Endometrium (tissue), 2 donors: Measurements from ENCODE around the gene TP53.
"Not testable (repeated sequence)": the region's sequence is repeated elsewhere in the genome, so short reads cannot be mapped to it uniquely, and the experiment has no call there.

Source experiments
- FAIRE-seq: peaks from 2 replicates; lab custom pipeline; 2012; peaks lifted over from hg19 to GRCh38; lab: Jason Lieb, UNC
- donor health status: control.
- donor health status: control.

The TP53 gene

DNA sequence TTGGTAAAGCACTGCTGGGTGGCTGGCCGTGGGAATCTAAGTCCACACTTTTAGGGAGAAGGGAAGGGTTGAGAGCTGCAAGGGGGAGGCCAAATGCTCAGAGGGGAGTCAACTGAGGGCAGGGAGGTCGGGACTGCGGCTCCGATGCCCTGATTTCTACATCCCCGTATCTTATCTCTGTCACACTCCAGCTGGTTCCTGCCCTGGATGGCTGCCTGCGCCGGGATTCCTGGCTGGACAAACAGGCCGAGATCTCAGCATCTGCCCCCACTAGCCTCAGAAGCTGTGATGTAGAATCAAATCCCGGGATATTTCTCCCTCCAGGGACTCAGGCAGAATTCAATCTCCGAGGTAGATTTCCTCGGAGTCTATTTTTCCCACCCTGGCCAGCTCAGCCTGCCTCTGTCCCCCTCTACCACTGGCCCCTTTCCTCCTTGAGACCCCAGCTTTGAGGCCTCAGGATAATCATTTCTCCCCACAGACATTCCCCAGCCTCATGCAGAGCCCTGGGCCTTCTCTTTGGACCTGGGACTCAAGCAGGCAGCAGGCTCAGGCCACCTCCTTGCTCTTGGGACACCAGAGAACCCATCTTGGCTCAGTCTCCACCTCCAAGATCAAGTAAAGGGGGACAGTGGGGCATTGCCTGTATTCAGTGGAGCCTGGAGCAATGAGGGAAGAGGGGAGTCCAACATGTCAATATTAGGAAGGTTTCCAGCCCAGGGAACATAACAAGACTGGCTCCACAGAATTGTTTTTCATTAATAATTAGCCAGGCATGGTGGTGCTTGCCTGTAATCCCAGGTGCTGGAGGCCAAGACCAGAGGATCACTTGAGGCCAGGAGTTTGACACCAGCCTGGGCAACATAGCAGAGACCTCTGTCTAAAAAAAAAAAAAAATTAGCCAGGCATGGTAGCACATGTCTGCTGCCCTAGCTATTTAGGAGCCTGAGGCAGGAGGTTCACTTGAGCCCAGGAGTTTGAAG lies 55.6 kb downstream of the TP53 start:
- FAIRE-seq = no peak

- no peak for FAIRE-seq
Observed at GRCh38 chr17:7629939-7630571, 57.2 kb downstream of the TP53 start, which contains the start of gene SHBG. Gene SHBG (plus strand): TSS chr17:7630135. CDS start chr17:7630173, 38 bp downstream.

GRCh38 chr17:7627250-7628121 lies 59.8 kb downstream of the TP53 start, which contains the start of gene SAT2:
Gene SAT2 (minus strand): TSS chr17:7627821. CDS start chr17:7627635, 186 bp downstream.
- peak; percentile 78 for FAIRE-seq

DNA sequence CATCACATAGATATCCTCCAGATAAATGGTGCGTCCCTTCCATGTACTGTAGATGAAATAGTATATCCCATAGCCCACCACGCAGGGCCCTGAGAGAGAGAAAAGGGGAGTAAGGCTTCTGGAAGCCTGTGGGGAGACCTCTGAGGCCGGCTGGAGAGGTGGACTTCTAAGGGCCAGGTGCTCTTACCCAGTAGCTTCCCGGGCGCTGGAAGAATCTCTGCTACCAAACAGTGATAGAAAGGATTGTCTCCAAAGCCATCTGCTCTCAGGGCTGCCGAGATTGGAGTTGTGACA lies 60.4 kb downstream of the TP53 start:
- no peak for FAIRE-seq

- no peak for FAIRE-seq
Observed at GRCh38 chr17:7626307-7626706, 61.0 kb downstream of the TP53 start.

DNA sequence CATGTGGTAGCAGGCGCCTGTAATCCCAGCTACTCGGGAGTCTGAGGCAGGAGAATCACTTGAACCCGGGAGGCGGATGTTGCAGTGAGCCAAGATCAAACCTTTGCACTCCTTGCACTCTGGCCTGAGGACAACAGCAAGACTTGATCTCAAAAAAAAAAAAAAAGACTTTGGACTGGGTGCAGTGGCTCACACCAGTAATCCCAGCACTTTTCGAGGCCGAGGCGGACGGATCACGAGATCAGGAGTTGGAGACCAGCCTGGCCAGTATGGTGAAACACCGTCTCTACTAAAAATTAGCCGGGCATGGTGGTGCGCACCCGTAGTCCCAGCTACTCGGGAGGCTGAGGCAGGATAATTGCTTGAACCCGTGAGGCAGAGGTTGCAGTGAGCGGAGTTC lies 61.5 kb downstream of the TP53 start:
- not testable (repeated sequence) for FAIRE-seq

DNA sequence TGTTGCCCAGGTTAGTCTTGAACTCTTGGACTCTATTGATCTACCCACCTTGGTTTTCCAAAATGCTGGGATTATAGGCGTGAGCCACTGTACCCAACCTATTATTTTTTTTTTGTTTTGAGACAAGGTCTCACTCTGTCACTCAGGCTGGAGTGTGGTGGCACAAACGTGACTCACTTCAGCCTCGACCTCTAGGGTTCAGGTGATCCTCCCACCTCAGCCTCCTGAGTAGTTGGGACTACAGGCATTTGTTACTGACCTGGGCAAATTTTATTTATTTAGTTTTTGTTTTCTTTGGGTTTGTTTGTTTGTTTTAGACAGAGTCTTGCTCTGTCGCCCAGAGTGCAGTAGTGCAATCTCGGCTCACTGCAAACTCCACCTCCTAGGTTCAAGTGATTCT lies 63.6 kb downstream of the TP53 start:
- FAIRE-seq = no peak

GRCh38 chr17:7620835-7621234 lies 66.5 kb downstream of the TP53 start:
- FAIRE-seq = no peak

DNA sequence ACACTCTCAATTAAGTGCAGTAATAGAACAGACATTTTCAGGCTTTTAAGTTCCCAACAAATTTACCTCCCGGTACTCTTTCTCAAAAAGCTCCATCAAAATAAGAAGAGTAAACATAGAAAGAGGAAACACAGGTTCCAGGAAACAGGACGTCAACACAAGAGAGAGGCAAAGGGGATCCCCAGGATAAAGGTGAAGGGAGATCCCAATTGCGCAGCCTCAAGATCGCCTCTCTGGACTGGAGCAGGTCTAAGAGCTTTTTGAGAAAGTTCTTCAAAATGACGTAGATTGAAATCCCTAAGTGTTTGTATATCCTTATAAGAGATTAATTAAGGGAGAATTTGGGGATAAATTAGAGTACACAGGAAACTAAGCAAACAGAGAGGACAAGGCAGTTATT lies 68.7 kb downstream of the TP53 start:
- FAIRE-seq = no peak
